Measurements from ENCODE around the gene PRPS1. TPM values are rescaled to one million over a fixed set of nuclear protein-coding genes. Genes with fewer than 3 reads are reported as not detected.
"Not testable (repeated sequence)": the region's sequence is repeated elsewhere in the genome, so short reads cannot be mapped to it uniquely, and the experiment has no call there.

PRPS1 gene
- total RNA-seq (2014; rRNA removed; shearing (Covaris generic)), result 38.3 and 41.8 TPM in 2 replicates

- peak; percentile 93 for DNase-seq (ENCODE audit: low read depth)
These were observed at the start of gene PRPS1 for GRCh38 chrX:107627838-107628661. PRPS1 (plus strand) TSS chrX:107628510; CDS start chrX:107628629, 119 bp downstream.

- no peak for DNase-seq (ENCODE audit: low read depth)
These were observed 48.4 kb upstream of the PRPS1 start for GRCh38 chrX:107579956-107580355.

- no peak for DNase-seq (ENCODE audit: low read depth)
These were observed 46.4 kb upstream of the PRPS1 start for GRCh38 chrX:107581923-107582322.

- no peak for DNase-seq (ENCODE audit: low read depth)
These were observed 39.1 kb upstream of the PRPS1 start for GRCh38 chrX:107589243-107589642.

GRCh38 chrX:107596651-107597050 lies 31.7 kb upstream of the PRPS1 start:
- DNase-seq (ENCODE audit: low read depth), result no peak

- no peak for DNase-seq (ENCODE audit: low read depth)
These were observed 31.0 kb upstream of the PRPS1 start for GRCh38 chrX:107597264-107597663.

GRCh38 chrX:107597791-107598190 lies 30.5 kb upstream of the PRPS1 start:
- no peak for DNase-seq (ENCODE audit: low read depth)

- no peak for DNase-seq (ENCODE audit: low read depth)
These were observed 28.9 kb upstream of the PRPS1 start for GRCh38 chrX:107599450-107599861.

- no peak for DNase-seq (ENCODE audit: low read depth)
These were observed 27.9 kb upstream of the PRPS1 start for GRCh38 chrX:107600366-107600765.

GRCh38 chrX:107601326-107601725 lies 27.0 kb upstream of the PRPS1 start:
- DNase-seq (ENCODE audit: low read depth), result no peak

GRCh38 chrX:107601759-107602158 lies 26.6 kb upstream of the PRPS1 start:
- DNase-seq (ENCODE audit: low read depth), result no peak

- DNase-seq (ENCODE audit: low read depth), result no peak
These were observed 25.5 kb upstream of the PRPS1 start for GRCh38 chrX:107602694-107603239.

GRCh38 chrX:107603429-107604159 lies 24.7 kb upstream of the PRPS1 start:
- DNase-seq (ENCODE audit: low read depth), result no peak

GRCh38 chrX:107609061-107609460 lies 19.2 kb upstream of the PRPS1 start:
- DNase-seq (ENCODE audit: low read depth), result not testable (repeated sequence)

GRCh38 chrX:107610667-107611066 lies 17.6 kb upstream of the PRPS1 start:
- no peak for DNase-seq (ENCODE audit: low read depth)

GRCh38 chrX:107619885-107620322 lies 8.4 kb upstream of the PRPS1 start:
- DNase-seq (ENCODE audit: low read depth), result no peak

- no peak for DNase-seq (ENCODE audit: low read depth)
These were observed 3.4 kb upstream of the PRPS1 start for GRCh38 chrX:107624893-107625292.

GRCh38 chrX:107625739-107626138 lies 2.6 kb upstream of the PRPS1 start:
- DNase-seq (ENCODE audit: low read depth), result no peak

- DNase-seq (ENCODE audit: low read depth), result no peak
These were observed 1.8 kb upstream of the PRPS1 start for GRCh38 chrX:107626481-107626880.

- DNase-seq (ENCODE audit: low read depth), result no peak
These were observed 1.4 kb upstream of the PRPS1 start for GRCh38 chrX:107626916-107627315.

GRCh38 chrX:107628662-107629539 lies 591 bp downstream of the PRPS1 start:
- peak; percentile 8 for DNase-seq (ENCODE audit: low read depth)

GRCh38 chrX:107629540-107629909 lies 1.2 kb downstream of the PRPS1 start:
- no peak for DNase-seq (ENCODE audit: low read depth)

Measured in RPMI7951 (cell line).